HCT116 (cell line): ENCODE results near the gene CDC42BPA. TPM values are rescaled to one million over a fixed set of nuclear protein-coding genes. Genes with fewer than 3 reads are reported as not detected.
A peak's percentile ranks its signal among the peaks of the same experiment; 100 is the strongest.

Experiments
- ATAC-seq: fragments of 200-7000 bp; cut with Tn5 transposase; 2 replicates; pipeline ENCODE4 v1.9.1; 2020; ENCODE audit warnings: mild to moderate bottlenecking, moderate library complexity
- BruUV-seq: library from RNA; stranded (reverse); fragments of 400-500 nt; replicated peaks from 2 replicates; lab custom pipeline; 2021; lab: Mats Ljungman, UMichigan
- CTCF ChIA-PET: fragments of 300-600 bp; sonication (Branson Sonifier 250); formaldehyde crosslinking; loops from one replicate; lab custom pipeline; 2021; ENCODE audit warnings: antibody characterized with exemption; lab: Charles Lee
- POLR2A ChIA-PET: fragments of 300-600, 350-600 bp; sonication (Branson Sonifier 250); formaldehyde crosslinking; loops from one replicate; lab custom pipeline; 2021; ENCODE audit warnings: antibody characterized with exemption; lab: Charles Lee
- RAD21 ChIA-PET, 2 experiments: fragments of 300-600 bp; sonication (Branson Sonifier 250); formaldehyde crosslinking; loops; one replicate each; lab custom pipeline; 2023; ENCODE audit warnings: low total read pairs in 2 of 2; ENCODE audit not compliant: uncharacterized antibody in 2 of 2, unreplicated experiment in 2 of 2, low non-redundant PET in 1 of 2; lab: Charles Lee
- DNase-seq: peaks from one replicate; pipeline ENCODE4 v3.0.0-alpha.2; 2010; ENCODE audit warnings: low read depth, low spot score
- H2AFZ ChIP-seq: fragments of 200-600 bp; shearing (Covaris generic), sonication (generic); 2 replicates; pipeline ENCODE4 v1.6.1; 2017; ENCODE audit warnings: low read depth, mixed run types, mixed read lengths, antibody characterized with exemption, low read length; ENCODE audit not compliant: poor library complexity, severe bottlenecking
- H3K27ac ChIP-seq: 2 replicates; pipeline ENCODE4 v1.5.1; 2012; ENCODE audit warnings: low read depth, low read length
- H3K27me3 ChIP-seq: fragments of 200-600 bp; sonication (generic); 2 replicates; pipeline ENCODE4 v1.6.1; 2016; ENCODE audit warnings: mixed run types, low read length, mixed read lengths; ENCODE audit not compliant: insufficient read depth
- H3K36me3 ChIP-seq, 2 experiments: fragments of 200-500 bp in 1 of 2; fragments of 200-600 bp in 1 of 2; sonication (Bioruptor generic) in 1 of 2; sonication (generic) in 1 of 2; 2 replicates each; pipeline versions ENCODE4 v1.5.1 to v1.6.1; 2014 to 2016; ENCODE audit warnings: low read length in 2 of 2, inconsistent platforms in 1 of 2, mixed read lengths in 1 of 2, mixed run types in 1 of 2; ENCODE audit not compliant: insufficient read depth in 2 of 2, control insufficient read depth in 1 of 2
- H3K4me1 ChIP-seq, 2 experiments: fragments of 200-600 bp in 1 of 2; sonication (generic) in 1 of 2; 2 replicates each; pipeline versions ENCODE4 v1.5.1 to v1.6.1; 2012 to 2017; ENCODE audit warnings: low read length in 2 of 2, inconsistent platforms in 1 of 2, mild to moderate bottlenecking in 1 of 2, mixed read lengths in 1 of 2, mixed run types in 1 of 2, moderate library complexity in 1 of 2; ENCODE audit not compliant: insufficient read depth in 2 of 2, control insufficient read depth in 1 of 2
- H3K4me2 ChIP-seq: fragments of 200-600 bp; sonication (generic); 2 replicates; pipeline ENCODE4 v1.6.1; 2017; ENCODE audit warnings: mixed run types, low read length, mixed read lengths
- H3K4me3 ChIP-seq, 2 experiments: fragments of 200-600 bp in 1 of 2; sonication (generic) in 1 of 2; replicated peaks in 1 of 2; 2 replicates each; pipeline ENCODE4 v1.5.1; 2011 to 2016; ENCODE audit warnings: low read length in 2 of 2, control low read depth in 1 of 2, low read depth in 1 of 2, mild to moderate bottlenecking in 1 of 2, mixed read lengths in 1 of 2, mixed run types in 1 of 2
- H3K79me2 ChIP-seq: fragments of 200-600 bp; sonication (generic); 2 replicates; pipeline ENCODE4 v1.6.1; 2017; ENCODE audit warnings: mild to moderate bottlenecking, mixed run types, low read length, moderate library complexity, mixed read lengths; ENCODE audit not compliant: insufficient read depth
- H3K9ac ChIP-seq: fragments of 200-600 bp; sonication (generic); 2 replicates; pipeline ENCODE4 v1.6.1; 2016; ENCODE audit warnings: low read length, mixed read lengths
- H3K9me2 ChIP-seq: fragments of 200-600 bp; sonication (generic), shearing (Covaris generic); 2 replicates; pipeline ENCODE4 v1.6.1; 2017; ENCODE audit warnings: mixed run types, mild to moderate bottlenecking, moderate library complexity; ENCODE audit not compliant: insufficient read depth
- H3K9me3 ChIP-seq, 2 experiments: fragments of 200-500 bp in 1 of 2; fragments of 200-600 bp in 1 of 2; sonication (Bioruptor generic) in 1 of 2; sonication (generic) in 1 of 2; 2 replicates each; pipeline ENCODE4 v1.6.1; 2014 to 2017; ENCODE audit warnings: low read length in 2 of 2, mixed read lengths in 2 of 2, inconsistent platforms in 1 of 2, low read depth in 1 of 2, mild to moderate bottlenecking in 1 of 2, mixed run types in 1 of 2, moderate library complexity in 1 of 2; ENCODE audit not compliant: control insufficient read depth in 1 of 2, insufficient read depth in 1 of 2
- H4K20me1 ChIP-seq: fragments of 200-600 bp; sonication (generic), shearing (Covaris generic); 2 replicates; pipeline ENCODE4 v1.6.1; 2017; ENCODE audit warnings: mixed run types, mild to moderate bottlenecking, moderate library complexity; ENCODE audit not compliant: insufficient read depth
- ATF3 ChIP-seq: IDR thresholded peaks from 2 replicates; pipeline ENCODE4 v1.6.1; 2012
- CBX3 ChIP-seq: IDR thresholded peaks from 2 replicates; pipeline ENCODE4 v1.6.1; 2012; ENCODE audit warnings: low read depth
- CEBPB ChIP-seq: IDR thresholded peaks from 2 replicates; pipeline ENCODE4 v1.6.1; 2012; ENCODE audit warnings: low read depth
- CTCF ChIP-seq, 3 experiments: fragments of 200-600 bp in 1 of 3; sonication (generic) in 1 of 3; IDR thresholded peaks in 2 of 3; conservative IDR thresholded peaks in 1 of 3; 2 replicates each; pipeline ENCODE4 v1.5.1; 2012 to 2017; ENCODE audit warnings: low read depth in 2 of 3, low read length in 2 of 3, antibody characterized with exemption in 1 of 3, borderline replicate concordance in 1 of 3, control low read depth in 1 of 3, mild to moderate bottlenecking in 1 of 3, mixed read lengths in 1 of 3, mixed run types in 1 of 3, moderate library complexity in 1 of 3; ENCODE audit not compliant: insufficient read depth in 1 of 3
- EGR1 ChIP-seq: IDR thresholded peaks from 2 replicates; pipeline ENCODE4 v1.6.1; 2012; ENCODE audit warnings: low read depth
- ELF1 ChIP-seq: IDR thresholded peaks from 2 replicates; pipeline ENCODE4 v1.6.1; 2012; ENCODE audit warnings: low read depth, borderline replicate concordance
- EZH2 ChIP-seq: fragments of 200-600 bp; sonication (generic); IDR thresholded peaks from 2 replicates; pipeline ENCODE4 v1.6.1; 2017; ENCODE audit warnings: antibody characterized with exemption, mixed run types
- EZH2phosphoT487 ChIP-seq: fragments of 200-600 bp; IDR thresholded peaks from 2 replicates; pipeline ENCODE4 v1.6.1; 2018; ENCODE audit warnings: antibody characterized with exemption, borderline replicate concordance
- JUND ChIP-seq: IDR thresholded peaks from 2 replicates; pipeline ENCODE4 v1.6.1; 2012
- MAX ChIP-seq: IDR thresholded peaks from 2 replicates; pipeline ENCODE4 v1.6.1; 2012
- POLR2A ChIP-seq: IDR thresholded peaks from 2 replicates; pipeline ENCODE4 v1.7.0; 2011; ENCODE audit warnings: borderline replicate concordance; ENCODE audit not compliant: insufficient read depth, insufficient read length; ENCODE audit errors: extremely low read depth
- POLR2AphosphoS5 ChIP-seq: IDR thresholded peaks from 2 replicates; pipeline ENCODE4 v1.6.1; 2011; ENCODE audit warnings: mild to moderate bottlenecking, low read depth, low read length, moderate library complexity
- REST ChIP-seq: IDR thresholded peaks from 2 replicates; pipeline ENCODE4 v1.6.1; 2012; ENCODE audit warnings: low read depth
- SIN3A ChIP-seq: IDR thresholded peaks from 2 replicates; pipeline ENCODE4 v1.6.1; 2012; ENCODE audit warnings: low read depth
- TCF7L2 ChIP-seq: IDR thresholded peaks from 2 replicates; pipeline ENCODE4 v1.7.0; 2011; ENCODE audit warnings: borderline replicate concordance, inconsistent platforms; ENCODE audit not compliant: insufficient read depth, insufficient read length; ENCODE audit errors: extremely low read depth
- YY1 ChIP-seq: IDR thresholded peaks from 2 replicates; pipeline ENCODE4 v1.6.1; 2011; ENCODE audit warnings: low read length, low read depth, moderate library complexity, mild to moderate bottlenecking; ENCODE audit not compliant: insufficient replicate concordance; ENCODE audit errors: extremely low read depth
- ZBTB33 ChIP-seq: IDR thresholded peaks from 2 replicates; pipeline ENCODE4 v1.6.1; 2011; ENCODE audit warnings: mild to moderate bottlenecking, low read length, moderate library complexity; ENCODE audit not compliant: insufficient replicate concordance; ENCODE audit errors: extremely low read depth
- ZNF274 ChIP-seq: fragments of 200-500 bp; sonication (Bioruptor generic); IDR thresholded peaks from 2 replicates; pipeline ENCODE4 v1.6.1; 2014; ENCODE audit warnings: mild to moderate bottlenecking, low read depth, low read length, inconsistent platforms
- intact Hi-C: fragments of 100-400 bp; cut with micrococcal nuclease; formaldehyde crosslinking; loops from 2 replicates; pipeline ENCODE4 v1.10.0; 2022
- total RNA-seq: library from RNA; stranded (reverse); gene quantifications from one replicate; pipeline ENCODE4 v1.2.1, GENCODE V29; 2021; ENCODE audit not compliant: unreplicated experiment

The CDC42BPA gene
- total RNA-seq, 1 experiment from 2014 or later, result 44.0 TPM

GRCh38 chr1:226940029-226940805 lies 378.1 kb downstream of the CDC42BPA start, which contains the start of gene COQ8A:
TSS of gene COQ8A (plus strand) at chr1:226940294. CDS start at chr1:226961386, 21,092 bp downstream.
- ATAC-seq, result peak; percentile 96
- CTCF ChIA-PET, result no interaction called here
- RAD21 ChIA-PET, result no interaction called here
- Histone ChIP-seq H3K4me3 (peak within 1 kb of the TSS; percentile 66 to 72), H3K9me3 (no peaks in the 10 kb centered on the region), H2AFZ (peak within 1 kb of the TSS; percentile 55), H3K79me2 (peaks cover 14% of the 10 kb centered on the region; the same call in 1 of the 2 replicates), H3K36me3 (no peaks in the 10 kb centered on the region), H3K27ac (peak within 1 kb of the TSS; percentile 87), H4K20me1 (no peaks in the 10 kb centered on the region), H3K4me2 (peak within 1 kb of the TSS; percentile 96), H3K27me3 (no peaks in the 10 kb centered on the region), H3K4me1 (peaks cover 5 to 29% of the 10 kb centered on the region in 2 experiments), H3K9ac (peak within 1 kb of the TSS; percentile 82), H3K9me2 (no peaks in the 10 kb centered on the region)
- no TSS peak for BruUV-seq
- POLR2A ChIA-PET, result interaction anchor here (0.8 kb wide), 1 partner anchor 50 kb away, joined by 3 read pairs; no protein-coding TSS in a partner anchor
- intact Hi-C loops, result no loop called here
- DNase-seq, result peak; percentile 98
- TF ChIP-seq JUND (no peak), YY1 (peak; percentile 22), POLR2A (no peak), EGR1 (peak; percentile 63; the same call in 1 of the 2 replicates), CEBPB (no peak), ELF1 (no peak), ATF3 (no peak), MAX (peak; percentile 97; the same call in 1 of the 2 replicates), SIN3A (peak; percentile 93), EZH2 (no peak), ZBTB33 (no peak), CTCF (IDR thresholded peaks at IDR 0.05 in 2 of 3, conservative IDR thresholded peaks at IDR 0.05 in 1 of 3; ENCODE audit: borderline replicate concordance in 1 of 3, insufficient read depth in 1 of 3, low read depth in 2 of 3, low read length in 2 of 3) (no peak), TCF7L2 (no peak), EZH2phosphoT487 (no peak), ZNF274 (no peak), REST (no peak), CBX3 (no peak), POLR2AphosphoS5 (peak; percentile 62; the same call in 1 of the 2 replicates)
